GM18498 (cell line): Measurements from ENCODE around the gene CCNB2.
"Not testable (repeated sequence)": the region's sequence is repeated elsewhere in the genome, so short reads cannot be mapped to it uniquely, and the experiment has no call there.

Source experiments
- ATAC-seq: cut with Tn5 transposase; IDR thresholded peaks from one replicate; pipeline ENCODE4 v1.9.1; 2021; ENCODE audit warnings: mild to moderate bottlenecking, moderate library complexity; ENCODE audit not compliant: unreplicated experiment

CCNB2 gene

GRCh38 chr15:59131969-59132562 is 27.1 kb downstream of the CCNB2 start:
- no peak for ATAC-seq

GRCh38 chr15:59133929-59134427 is 29.0 kb downstream of the CCNB2 start:
- ATAC-seq = no peak

- ATAC-seq = no peak
Observed at GRCh38 chr15:59137566-59137965, 32.6 kb downstream of the CCNB2 start.

GRCh38 chr15:59138243-59138642 is 33.3 kb downstream of the CCNB2 start:
- no peak for ATAC-seq

- ATAC-seq = no peak
Observed at GRCh38 chr15:59140422-59141226, 35.7 kb downstream of the CCNB2 start.

GRCh38 chr15:59143281-59143680 is 38.3 kb downstream of the CCNB2 start:
- ATAC-seq = no peak

- not testable (repeated sequence) for ATAC-seq
Observed at GRCh38 chr15:59144594-59144993, 39.6 kb downstream of the CCNB2 start.

- ATAC-seq = no peak
Observed at GRCh38 chr15:59147666-59148065, 42.7 kb downstream of the CCNB2 start.

- ATAC-seq = no peak
Observed at GRCh38 chr15:59148153-59148833, 43.3 kb downstream of the CCNB2 start.

GRCh38 chr15:59150185-59150584 is 45.2 kb downstream of the CCNB2 start:
- ATAC-seq = no peak

GRCh38 chr15:59152694-59153450 is 47.9 kb downstream of the CCNB2 start:
- ATAC-seq = no peak

- ATAC-seq = no peak
Observed at GRCh38 chr15:59153466-59153865, 48.5 kb downstream of the CCNB2 start.

GRCh38 chr15:59154243-59154642 is 49.3 kb downstream of the CCNB2 start:
- ATAC-seq = no peak

- ATAC-seq = no peak
Observed at GRCh38 chr15:59155431-59155830, 50.5 kb downstream of the CCNB2 start.

GRCh38 chr15:59157396-59157795 is 52.5 kb downstream of the CCNB2 start:
- no peak for ATAC-seq

- ATAC-seq = no peak
Observed at GRCh38 chr15:59157840-59158700, 53.1 kb downstream of the CCNB2 start.

GRCh38 chr15:59158701-59159034 is 53.7 kb downstream of the CCNB2 start:
- no peak for ATAC-seq

- ATAC-seq = no peak
Observed at GRCh38 chr15:59159210-59159609, 54.3 kb downstream of the CCNB2 start.

- ATAC-seq = no peak
Observed at GRCh38 chr15:59160880-59161593, 56.1 kb downstream of the CCNB2 start.

- ATAC-seq = not testable (repeated sequence)
Observed at GRCh38 chr15:59162080-59162479, 57.1 kb downstream of the CCNB2 start.
